H9 (cell line): ENCODE results near the gene DOCK9. TPM values are rescaled to one million over a fixed set of nuclear protein-coding genes. Genes with fewer than 3 reads are reported as not detected.

Source experiments
- DNase-seq: peaks from one replicate; pipeline ENCODE4 v3.0.0-alpha.2; 2017
- H2AFZ ChIP-seq: one replicate; pipeline ENCODE4 v1.6.1; 2013; ENCODE audit warnings: mild to moderate bottlenecking, low read length, control low read depth, moderate library complexity
- H2AK5ac ChIP-seq: 2 replicates; pipeline ENCODE4 v1.6.1; 2013; ENCODE audit warnings: low read length, control low read depth, mixed read lengths; ENCODE audit not compliant: insufficient read length
- H2BK120ac ChIP-seq: one replicate; pipeline ENCODE4 v1.6.1; 2013; ENCODE audit warnings: low read depth, mild to moderate bottlenecking, low read length, control low read depth, inconsistent platforms; ENCODE audit not compliant: poor library complexity, severe bottlenecking
- H2BK12ac ChIP-seq: 2 replicates; pipeline ENCODE4 v1.6.1; 2013; ENCODE audit warnings: low read length, control low read depth, mixed read lengths, low read depth; ENCODE audit not compliant: insufficient read length
- H2BK15ac ChIP-seq: 2 replicates; pipeline ENCODE4 v1.6.1; 2013; ENCODE audit warnings: low read depth, low read length, control low read depth
- H2BK20ac ChIP-seq: one replicate; pipeline ENCODE4 v1.6.1; 2013; ENCODE audit warnings: low read depth, mild to moderate bottlenecking, low read length, control low read depth, inconsistent platforms; ENCODE audit not compliant: poor library complexity, severe bottlenecking
- H2BK5ac ChIP-seq: 2 replicates; pipeline ENCODE4 v1.6.1; 2013; ENCODE audit warnings: low read length, control low read depth, mixed read lengths; ENCODE audit not compliant: insufficient read length
- H3K14ac ChIP-seq: 2 replicates; pipeline ENCODE4 v1.6.1; 2013; ENCODE audit warnings: low read length, control low read depth; ENCODE audit not compliant: insufficient read depth
- H3K18ac ChIP-seq: 2 replicates; pipeline ENCODE4 v1.6.1; 2013; ENCODE audit warnings: low read depth, mild to moderate bottlenecking, mixed read lengths, low read length, control low read depth; ENCODE audit not compliant: insufficient read length
- H3K23ac ChIP-seq: 2 replicates; pipeline ENCODE4 v1.6.1; 2013; ENCODE audit warnings: low read length, control low read depth, mixed read lengths, low read depth; ENCODE audit not compliant: insufficient read length
- H3K23me2 ChIP-seq: 2 replicates; pipeline ENCODE4 v1.6.1; 2013; ENCODE audit warnings: low read depth, mild to moderate bottlenecking, mixed read lengths, low read length, control low read depth; ENCODE audit not compliant: insufficient read length, poor library complexity, severe bottlenecking
- H3K27ac ChIP-seq: 2 replicates; pipeline ENCODE4 v1.5.1; 2013; ENCODE audit warnings: low read length, control low read depth, mixed read lengths, low read depth; ENCODE audit not compliant: insufficient read length
- H3K27me3 ChIP-seq: 2 replicates; pipeline ENCODE4 v1.6.1; 2013; ENCODE audit warnings: low read length, control low read depth, inconsistent platforms; ENCODE audit not compliant: insufficient read depth
- H3K4ac ChIP-seq: 2 replicates; pipeline ENCODE4 v1.6.1; 2013; ENCODE audit warnings: low read depth, mild to moderate bottlenecking, control low read depth, inconsistent platforms, low read length, moderate library complexity
- H3K4me1 ChIP-seq: 2 replicates; pipeline ENCODE4 v1.6.1; 2013; ENCODE audit warnings: low read length, control low read depth, inconsistent platforms; ENCODE audit not compliant: insufficient read depth
- H3K4me2 ChIP-seq: 2 replicates; pipeline ENCODE4 v1.6.1; 2013; ENCODE audit warnings: low read length, control low read depth, mixed read lengths; ENCODE audit not compliant: insufficient read length, insufficient read depth
- H3K56ac ChIP-seq: 2 replicates; pipeline ENCODE4 v1.6.1; 2013; ENCODE audit warnings: low read depth, mild to moderate bottlenecking, mixed read lengths, low read length, control low read depth; ENCODE audit not compliant: insufficient read length
- H3K79me1 ChIP-seq: 2 replicates; pipeline ENCODE4 v1.6.1; 2013; ENCODE audit warnings: low read depth, mild to moderate bottlenecking, moderate library complexity, low read length, control low read depth, inconsistent platforms; ENCODE audit not compliant: insufficient read depth, poor library complexity, severe bottlenecking
- H3K79me2 ChIP-seq: 2 replicates; pipeline ENCODE4 v1.6.1; 2013; ENCODE audit warnings: low read length, control low read depth, inconsistent platforms; ENCODE audit not compliant: insufficient read depth
- H3K9ac ChIP-seq: 2 replicates; pipeline ENCODE4 v1.6.1; 2013; ENCODE audit warnings: low read length, control low read depth, mixed read lengths; ENCODE audit not compliant: insufficient read length; ENCODE audit errors: extremely low read depth
- H3K9me3 ChIP-seq: one replicate; pipeline ENCODE4 v1.6.1; 2013; ENCODE audit warnings: low read depth, low read length, inconsistent platforms; ENCODE audit not compliant: control insufficient read depth
- H3T11ph ChIP-seq: one replicate; pipeline ENCODE4 v1.6.1; 2013; ENCODE audit warnings: mild to moderate bottlenecking, low read length, control low read depth, inconsistent platforms
- H4K20me1 ChIP-seq: one replicate; pipeline ENCODE4 v1.6.1; 2013; ENCODE audit not compliant: control insufficient read depth, insufficient read length, insufficient read depth
- H4K5ac ChIP-seq: 2 replicates; pipeline ENCODE4 v1.6.1; 2013; ENCODE audit warnings: low read depth, mild to moderate bottlenecking, mixed read lengths, low read length, control low read depth; ENCODE audit not compliant: insufficient read length
- H4K8ac ChIP-seq: replicated peaks from 2 replicates; pipeline ENCODE4 v1.6.1; 2013; ENCODE audit warnings: low read length, control low read depth, mixed read lengths, low read depth; ENCODE audit not compliant: insufficient read length
- H4K91ac ChIP-seq: 2 replicates; pipeline ENCODE4 v1.6.1; 2013; ENCODE audit warnings: low read depth, mild to moderate bottlenecking, moderate library complexity, mixed read lengths, low read length, control low read depth; ENCODE audit not compliant: insufficient read length
- H3K27ac Mint-ChIP-seq, 3 experiments: 2 replicates in 2 of 3; 3 replicates in 1 of 3; pipeline ENCODE4 v1.8.0; 2020 to 2021; ENCODE audit warnings: mixed read lengths in 3 of 3, mild to moderate bottlenecking in 1 of 3, moderate library complexity in 1 of 3
- H3K27me3 Mint-ChIP-seq: 2 replicates; pipeline ENCODE4 v1.8.0; 2021; ENCODE audit warnings: low read depth, mild to moderate bottlenecking, moderate library complexity, mixed read lengths
- H3K36me3 Mint-ChIP-seq, 3 experiments: 2 replicates in 2 of 3; 3 replicates in 1 of 3; pipeline ENCODE4 v1.8.0; 2020 to 2021; ENCODE audit warnings: low read depth in 3 of 3, mixed read lengths in 3 of 3; ENCODE audit not compliant: insufficient read depth in 1 of 3
- H3K4me1 Mint-ChIP-seq, 2 experiments: 2 replicates each; pipeline ENCODE4 v1.8.0; 2020; ENCODE audit warnings: mixed read lengths in 2 of 2
- H3K4me3 Mint-ChIP-seq, 2 experiments: 2 replicates in 1 of 2; 3 replicates in 1 of 2; pipeline ENCODE4 v1.8.0; 2020 to 2021; ENCODE audit warnings: mild to moderate bottlenecking in 2 of 2, mixed read lengths in 2 of 2, moderate library complexity in 1 of 2
- H3K9me3 Mint-ChIP-seq, 2 experiments: 2 replicates in 1 of 2; 3 replicates in 1 of 2; pipeline ENCODE4 v1.8.0; 2020; ENCODE audit warnings: mild to moderate bottlenecking in 2 of 2, mixed read lengths in 2 of 2, moderate library complexity in 1 of 2
- WGBS: extraction: QIAGEN DNeasy Blood & Tissue Kit; methylation state at CpG from one replicate; pipeline ENCODE4 v1.1.7; 2013; ENCODE audit warnings: missing lambda C conversion rate, low lambda C conversion rate, mixed read lengths; ENCODE audit not compliant: insufficient read length; ENCODE audit errors: extremely low coverage; 5-methylcytosine and 5-hydroxymethylcytosine counted together
- total RNA-seq: library from RNA; stranded (reverse); gene quantifications from 2 replicates; pipeline ENCODE4 v1.2.1, GENCODE V29; 2021
- TF ChIP-seq, protein P1 (sequence below): fragments of 200-600 bp; sonication (generic); conservative IDR thresholded peaks from 3 replicates; pipeline ENCODE4 v1.8.0; 2021; ENCODE audit warnings: antibody characterized with exemption, mild to moderate bottlenecking

Gene DOCK9
- total RNA-seq, 1 experiment from 2014 or later = 23.0 TPM

DNA sequence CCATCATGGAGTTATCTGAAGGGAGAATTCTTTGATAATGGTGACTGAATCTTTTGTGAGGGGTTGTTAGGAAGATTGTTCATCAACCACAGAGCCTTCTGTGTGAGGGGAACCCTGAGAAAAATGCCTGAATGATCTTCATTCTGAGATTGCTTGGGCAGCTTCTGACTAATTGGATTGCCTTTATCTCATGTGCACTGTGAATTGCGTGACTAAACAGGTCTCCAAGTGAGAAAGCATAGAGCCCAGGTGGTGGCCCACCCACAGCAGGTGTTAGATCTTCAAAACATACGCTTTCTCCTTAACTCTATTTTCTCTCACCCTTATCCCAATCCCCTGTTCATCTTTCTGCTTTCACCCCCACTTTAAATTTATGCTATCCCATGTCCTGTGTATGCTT lies 58.3 kb downstream of the DOCK9 start:
- H3K27me3 Mint-ChIP-seq = no peaks in the 10 kb centered on the region
- H3K23ac ChIP-seq = no peak overlapping the region
- no peak overlapping the region for H4K5ac ChIP-seq
- no peak overlapping the region for H4K8ac ChIP-seq
- H3K9me3 ChIP-seq = no peaks in the 10 kb centered on the region
- H2BK20ac ChIP-seq = no peak overlapping the region
- H3K18ac ChIP-seq = no peak overlapping the region
- H3K56ac ChIP-seq = no peak overlapping the region
- no peak overlapping the region for H3T11ph ChIP-seq
- H2BK120ac ChIP-seq = no peak overlapping the region
- H3K79me2 ChIP-seq = no peaks in the 10 kb centered on the region
- no peaks in the 10 kb centered on the region for H4K20me1 ChIP-seq
- DNase-seq = no peak
- H2AFZ ChIP-seq = no peak overlapping the region
- H3K4ac ChIP-seq = no peak overlapping the region
- no peak overlapping the region for H3K27ac Mint-ChIP-seq
- no peak overlapping the region for H3K14ac ChIP-seq
- H3K4me3 Mint-ChIP-seq = no peak overlapping the region
- no peak overlapping the region for H3K4me2 ChIP-seq
- no peak overlapping the region for H4K91ac ChIP-seq
- TF ChIP-seq, protein P1, sequence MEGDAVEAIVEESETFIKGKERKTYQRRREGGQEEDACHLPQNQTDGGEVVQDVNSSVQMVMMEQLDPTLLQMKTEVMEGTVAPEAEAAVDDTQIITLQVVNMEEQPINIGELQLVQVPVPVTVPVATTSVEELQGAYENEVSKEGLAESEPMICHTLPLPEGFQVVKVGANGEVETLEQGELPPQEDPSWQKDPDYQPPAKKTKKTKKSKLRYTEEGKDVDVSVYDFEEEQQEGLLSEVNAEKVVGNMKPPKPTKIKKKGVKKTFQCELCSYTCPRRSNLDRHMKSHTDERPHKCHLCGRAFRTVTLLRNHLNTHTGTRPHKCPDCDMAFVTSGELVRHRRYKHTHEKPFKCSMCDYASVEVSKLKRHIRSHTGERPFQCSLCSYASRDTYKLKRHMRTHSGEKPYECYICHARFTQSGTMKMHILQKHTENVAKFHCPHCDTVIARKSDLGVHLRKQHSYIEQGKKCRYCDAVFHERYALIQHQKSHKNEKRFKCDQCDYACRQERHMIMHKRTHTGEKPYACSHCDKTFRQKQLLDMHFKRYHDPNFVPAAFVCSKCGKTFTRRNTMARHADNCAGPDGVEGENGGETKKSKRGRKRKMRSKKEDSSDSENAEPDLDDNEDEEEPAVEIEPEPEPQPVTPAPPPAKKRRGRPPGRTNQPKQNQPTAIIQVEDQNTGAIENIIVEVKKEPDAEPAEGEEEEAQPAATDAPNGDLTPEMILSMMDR = no peak
- no peaks in the 10 kb centered on the region; a peak in 2 of 7 replicates for H3K36me3 Mint-ChIP-seq
- H3K9ac ChIP-seq = no peak overlapping the region
- no peak overlapping the region for H2AK5ac ChIP-seq
- no peaks in the 10 kb centered on the region for H3K27me3 ChIP-seq
- H3K23me2 ChIP-seq = no peaks in the 10 kb centered on the region
- H3K27ac ChIP-seq = no peak overlapping the region
- peaks cover 3% of the 10 kb centered on the region for H3K79me1 ChIP-seq
- H2BK12ac ChIP-seq = no peak overlapping the region
- H3K4me1 ChIP-seq = peaks cover 5% of the 10 kb centered on the region; the same call in 1 of the 2 replicates
- no CpG with 5 or more reads among the region's 2 CpGs for WGBS
- H2BK15ac ChIP-seq = no peak overlapping the region
- no peaks in the 10 kb centered on the region for H3K9me3 Mint-ChIP-seq
- no peak overlapping the region for H2BK5ac ChIP-seq
- peaks cover 20 to 21% of the 10 kb centered on the region in 2 experiments for H3K4me1 Mint-ChIP-seq
